ENCODE data around the gene CTDP1. TPM values are rescaled to one million over a fixed set of nuclear protein-coding genes. Genes with fewer than 3 reads are reported as not detected.

The CTDP1 gene
- total RNA-seq, 4 donors from 2014 or later: 16.7 to 25.3 (median 21.6) TPM

GRCh38 chr18:79678665-79679551 is 695 bp upstream of the CTDP1 start:
- TF ChIP-seq POLR2A (IDR thresholded peaks at IDR 0.05): peak; percentile 39 to 45
- TF ChIP-seq POLR2AphosphoS5 (IDR thresholded peaks at IDR 0.05): peak; percentile 58
- TF ChIP-seq, protein P1, sequence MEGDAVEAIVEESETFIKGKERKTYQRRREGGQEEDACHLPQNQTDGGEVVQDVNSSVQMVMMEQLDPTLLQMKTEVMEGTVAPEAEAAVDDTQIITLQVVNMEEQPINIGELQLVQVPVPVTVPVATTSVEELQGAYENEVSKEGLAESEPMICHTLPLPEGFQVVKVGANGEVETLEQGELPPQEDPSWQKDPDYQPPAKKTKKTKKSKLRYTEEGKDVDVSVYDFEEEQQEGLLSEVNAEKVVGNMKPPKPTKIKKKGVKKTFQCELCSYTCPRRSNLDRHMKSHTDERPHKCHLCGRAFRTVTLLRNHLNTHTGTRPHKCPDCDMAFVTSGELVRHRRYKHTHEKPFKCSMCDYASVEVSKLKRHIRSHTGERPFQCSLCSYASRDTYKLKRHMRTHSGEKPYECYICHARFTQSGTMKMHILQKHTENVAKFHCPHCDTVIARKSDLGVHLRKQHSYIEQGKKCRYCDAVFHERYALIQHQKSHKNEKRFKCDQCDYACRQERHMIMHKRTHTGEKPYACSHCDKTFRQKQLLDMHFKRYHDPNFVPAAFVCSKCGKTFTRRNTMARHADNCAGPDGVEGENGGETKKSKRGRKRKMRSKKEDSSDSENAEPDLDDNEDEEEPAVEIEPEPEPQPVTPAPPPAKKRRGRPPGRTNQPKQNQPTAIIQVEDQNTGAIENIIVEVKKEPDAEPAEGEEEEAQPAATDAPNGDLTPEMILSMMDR (IDR thresholded peaks at IDR 0.05): no peak
- Histone ChIP-seq H3K4me1 (peaks cover 0 to 57% (median 24%) of the 10 kb centered on the region in 3 donors), H3K9me3 (no peaks in the 10 kb centered on the region), H3K4me3 (peak overlapping the region; percentile 39 to 70), H3K27me3 (no peaks in the 10 kb centered on the region), H3K36me3 (peaks cover 0 to 18% of the 10 kb centered on the region in 2 donors), H3K27ac (peak overlapping the region; percentile 64 to 100 (median 98))
- WGBS, 2 donors (ENCODE audit: low coverage in 1 of 2): 0% methylated on average over 6 to 7 of the region's 77 CpGs
- ATAC-seq: peak; percentile 98

DNA sequence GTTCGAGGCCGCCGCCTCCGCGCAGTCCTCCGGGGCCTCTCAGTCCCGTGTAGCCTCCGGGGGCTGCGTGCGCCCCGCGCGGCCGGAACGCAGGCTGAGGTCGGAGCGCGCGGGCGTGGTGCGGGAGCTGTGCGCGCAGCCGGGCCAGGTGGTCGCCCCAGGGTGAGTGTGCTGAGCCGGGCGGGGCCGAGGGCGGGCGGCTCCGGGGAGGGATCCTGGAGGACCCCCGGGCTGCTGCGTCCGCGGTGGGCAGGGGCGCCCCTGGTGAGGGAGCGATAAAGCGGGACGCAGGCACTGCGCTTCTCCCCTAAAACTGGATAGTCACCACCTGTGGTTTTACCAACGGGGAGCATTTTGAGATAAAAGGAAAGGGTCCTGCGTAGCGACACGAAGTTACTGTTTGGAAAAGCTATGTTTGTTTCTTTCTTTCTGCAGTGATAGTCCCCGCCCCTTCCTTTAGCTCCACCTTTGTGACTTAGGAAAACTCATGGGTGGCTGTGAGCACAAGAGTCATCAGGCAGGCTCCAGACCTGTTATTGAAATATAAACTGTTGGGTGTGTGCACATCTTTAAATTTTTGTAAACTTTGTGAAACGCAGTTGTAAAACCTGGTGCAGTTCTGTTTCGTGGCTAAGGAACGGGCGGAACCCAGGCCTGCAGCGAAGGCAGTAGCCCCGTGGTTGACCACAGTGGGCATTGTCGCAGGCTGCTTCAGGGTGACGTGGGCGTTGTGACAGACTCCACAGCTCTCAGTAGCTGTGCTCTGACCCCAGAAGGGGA is 687 bp downstream of the CTDP1 start:
- no peaks in the 10 kb centered on the region for H3K9me3 ChIP-seq
- peak overlapping the region; percentile 64 to 100 (median 98) for H3K27ac ChIP-seq
- TF ChIP-seq POLR2A (IDR thresholded peaks at IDR 0.05): no peak
- TF ChIP-seq, protein P1 (IDR thresholded peaks at IDR 0.05): peak in 1 of 4 experiments; percentile 31
- peaks cover 0 to 21% of the 10 kb centered on the region in 2 donors for H3K36me3 ChIP-seq
- peaks cover 0 to 57% (median 24%) of the 10 kb centered on the region in 3 donors for H3K4me1 ChIP-seq
- peak overlapping the region; percentile 39 to 70 for H3K4me3 ChIP-seq
- ATAC-seq: peak; percentile 5
- no peaks in the 10 kb centered on the region for H3K27me3 ChIP-seq
- 17% methylated on average over 6 to 15 of the region's 54 CpGs for WGBS, 2 donors (ENCODE audit: low coverage in 1 of 2)

DNA sequence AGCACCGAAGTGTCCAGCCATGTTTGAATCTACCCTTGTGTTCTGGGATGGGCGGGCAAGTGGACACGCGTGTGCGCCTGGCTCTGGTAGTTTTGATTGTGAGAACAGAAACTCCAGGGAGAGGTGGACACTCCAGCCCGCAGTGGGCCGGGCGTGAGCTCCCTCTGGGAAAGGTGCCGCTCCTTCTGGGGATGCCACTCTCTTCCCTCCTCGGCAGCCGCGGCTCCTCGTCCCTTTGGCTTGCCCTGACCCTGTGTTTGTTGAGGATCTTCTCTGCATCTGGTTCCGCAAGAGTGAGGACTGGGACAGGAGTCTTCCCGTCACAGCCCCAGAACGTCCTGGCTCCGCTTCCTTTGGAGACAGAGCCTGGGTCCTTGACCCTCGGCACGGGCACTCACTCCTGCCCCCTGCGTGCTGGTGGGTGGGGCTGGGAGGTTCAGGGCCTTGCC is 1.3 kb downstream of the CTDP1 start:
- TF ChIP-seq POLR2AphosphoS5 (IDR thresholded peaks at IDR 0.05): no peak
- TF ChIP-seq EP300 (IDR thresholded peaks at IDR 0.05): no peak
- no peak for TF ChIP-seq POLR2A (IDR thresholded peaks at IDR 0.05)
- TF ChIP-seq, protein P1 (IDR thresholded peaks at IDR 0.05): no peak
- no peak for ATAC-seq
- Histone ChIP-seq H3K27me3 (no peaks in the 10 kb centered on the region), H3K4me3 (peak overlapping the region in 1 of 2 donors; percentile 70), H3K4me1 (peaks cover 0 to 56% (median 24%) of the 10 kb centered on the region in 3 donors), H3K27ac (no peak overlapping the region), H3K36me3 (peaks cover 0 to 19% of the 10 kb centered on the region in 2 donors), H3K9me3 (no peaks in the 10 kb centered on the region)
- WGBS, 2 donors (ENCODE audit: low coverage in 1 of 2): 53 to 90% methylated on average over 2 to 7 of the region's 20 CpGs

DNA sequence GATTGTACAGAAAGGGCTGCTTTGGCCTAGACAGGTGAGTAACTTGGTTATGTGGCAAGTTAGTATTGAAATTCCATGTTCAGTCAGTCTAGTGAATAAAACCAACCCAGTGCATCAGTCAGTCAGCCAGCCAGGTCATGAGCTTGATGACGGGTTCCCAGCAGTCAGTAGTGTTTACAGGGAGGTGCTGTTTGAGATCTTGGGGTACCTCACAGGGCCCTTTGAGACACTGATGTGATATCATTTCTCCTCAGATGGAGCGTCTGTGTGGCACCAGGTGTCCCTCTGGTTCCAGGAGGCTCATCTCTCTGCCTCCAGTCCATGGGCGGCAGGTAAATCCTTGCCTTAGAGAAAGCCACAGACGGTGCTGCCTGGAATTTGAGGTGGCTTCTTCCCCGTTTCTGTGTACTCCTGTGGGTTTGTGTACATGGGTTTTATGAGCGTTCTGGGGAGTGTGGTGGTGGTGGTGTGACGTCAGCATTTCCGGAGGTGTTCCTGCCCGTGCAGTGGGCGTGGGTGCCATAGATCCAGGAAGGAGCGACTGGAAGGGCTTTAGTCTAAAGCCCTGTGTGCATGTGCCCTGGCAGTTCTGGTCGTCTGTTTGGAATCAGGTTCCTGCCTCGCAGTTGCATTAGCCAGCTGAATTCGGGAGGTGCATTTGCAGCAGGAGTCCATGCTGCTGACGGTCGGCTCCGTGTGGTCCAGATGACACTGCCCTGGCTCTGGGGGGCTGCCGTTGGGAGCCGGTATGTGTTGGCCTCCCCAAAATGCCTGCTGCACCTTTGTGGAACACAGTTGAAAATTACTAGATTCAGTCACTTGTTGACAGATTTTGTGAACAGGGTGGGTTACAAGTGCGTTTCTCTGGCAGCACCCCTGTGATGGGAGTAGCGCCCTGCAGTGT is 2.1 kb downstream of the CTDP1 start:
- peak overlapping the region in 1 of 2 donors; percentile 70 for H3K4me3 ChIP-seq
- peaks cover 0 to 47% (median 24%) of the 10 kb centered on the region in 3 donors for H3K4me1 ChIP-seq
- TF ChIP-seq POLR2A (IDR thresholded peaks at IDR 0.05) (no peak), EP300 (IDR thresholded peaks at IDR 0.05) (no peak), POLR2AphosphoS5 (IDR thresholded peaks at IDR 0.05) (no peak)
- TF ChIP-seq, protein P1 (IDR thresholded peaks at IDR 0.05): no peak
- no peaks in the 10 kb centered on the region for H3K9me3 ChIP-seq
- no peak for ATAC-seq
- WGBS, 2 donors (ENCODE audit: low coverage in 1 of 2): 63 to 73% methylated on average over 2 to 3 of the region's 21 CpGs
- H3K36me3 ChIP-seq: peaks cover 0 to 14% of the 10 kb centered on the region in 2 donors
- H3K27ac ChIP-seq: no peak overlapping the region
- H3K27me3 ChIP-seq: no peaks in the 10 kb centered on the region

Data from gastroesophageal sphincter (tissue), 4 donors.